HepG2 (cell line): Measurements from ENCODE around the gene KIRREL3. TPM values are rescaled to one million over a fixed set of nuclear protein-coding genes. Genes with fewer than 3 reads are reported as not detected.

ENCODE experiments used
- ATAC-seq: fragments of 200-7000 bp; cut with Tn5 transposase; 3 replicates; pipeline ENCODE4 v1.9.1; 2020; ENCODE audit warnings: mild to moderate bottlenecking, moderate library complexity
- BruUV-seq: library from RNA; stranded (reverse); fragments of 400-500 nt; replicated peaks from 2 replicates; lab custom pipeline; 2021; lab: Mats Ljungman, UMichigan
- CTCF ChIA-PET: fragments of 300-600 bp; formaldehyde crosslinking; extraction: SDS; loops from one replicate; lab custom pipeline; 2021; ENCODE audit warnings: low total read pairs, inconsistent platforms, low intra/inter-chr PET ratio; lab: Yijun Ruan, JAX
- POLR2A ChIA-PET: fragments of 350-600 bp; sonication (Branson Sonifier 250); formaldehyde crosslinking; loops from one replicate; lab custom pipeline; 2020; ENCODE audit warnings: antibody characterized with exemption, inconsistent platforms; lab: Yijun Ruan, JAX
- DNase-seq: peaks from one replicate; pipeline ENCODE4 v3.0.0-alpha.2; 2015; ENCODE audit warnings: low spot score
- FAIRE-seq: peaks from 3 replicates; lab custom pipeline; 2011; peaks lifted over from hg19 to GRCh38; lab: Jason Lieb, UNC
- H2AFZ ChIP-seq: one replicate; pipeline ENCODE4 v1.6.1; 2011; ENCODE audit warnings: low read length, inconsistent platforms
- H3K27ac ChIP-seq: fragments of 300-600 bp; 3 replicates; pipeline ENCODE4 v1.8.0; 2011; ENCODE audit warnings: mixed run types, mild to moderate bottlenecking, mixed read lengths, low read length, inconsistent platforms; ENCODE audit not compliant: insufficient read depth; ENCODE audit errors: extremely low read length
- H3K27me3 ChIP-seq, 2 experiments: fragments of 200-600 bp in 1 of 2; 2 replicates in 1 of 2; 3 replicates in 1 of 2; pipeline versions ENCODE4 v1.6.0 to v1.8.0; 2011; ENCODE audit warnings: low read length in 2 of 2, mild to moderate bottlenecking in 2 of 2, moderate library complexity in 2 of 2, inconsistent platforms in 1 of 2; ENCODE audit not compliant: insufficient read depth in 2 of 2, control insufficient read depth in 1 of 2
- H3K36me3 ChIP-seq, 2 experiments: fragments of 200-600 bp in 1 of 2; replicated peaks in 1 of 2; 2 replicates in 1 of 2; 3 replicates in 1 of 2; pipeline versions ENCODE4 v1.5.1 to v1.8.0; 2011; ENCODE audit warnings: low read length in 2 of 2, inconsistent platforms in 1 of 2; ENCODE audit not compliant: insufficient read depth in 2 of 2, control insufficient read depth in 1 of 2
- H3K4me1 ChIP-seq: 2 replicates; pipeline ENCODE4 v1.5.1; 2012; ENCODE audit warnings: low read length, inconsistent platforms; ENCODE audit not compliant: insufficient read depth
- H3K4me2 ChIP-seq: 2 replicates; pipeline ENCODE4 v1.6.0; 2011; ENCODE audit warnings: low read depth, low read length, inconsistent platforms
- H3K4me3 ChIP-seq, 3 experiments: fragments of 200-600 bp in 1 of 3; sonication (generic), shearing (Covaris generic) in 1 of 3; replicated peaks in 1 of 3; 2 replicates each; pipeline ENCODE4 v1.5.1; 2011 to 2016; ENCODE audit warnings: low read length in 3 of 3, inconsistent platforms in 2 of 3, low read depth in 2 of 3, mild to moderate bottlenecking in 2 of 3, control low read depth in 1 of 3, mixed read lengths in 1 of 3; ENCODE audit not compliant: insufficient read depth in 1 of 3
- H3K79me2 ChIP-seq: one replicate; pipeline ENCODE4 v1.6.1; 2011; ENCODE audit warnings: low read length, inconsistent platforms; ENCODE audit not compliant: insufficient read depth
- H3K9ac ChIP-seq: 2 replicates; pipeline ENCODE4 v1.6.0; 2011; ENCODE audit warnings: mild to moderate bottlenecking, low read depth, low read length, inconsistent platforms; ENCODE audit not compliant: insufficient read depth
- H3K9me3 ChIP-seq: 2 replicates; pipeline ENCODE4 v1.5.1; 2012; ENCODE audit warnings: mild to moderate bottlenecking, low read length
- H4K20me1 ChIP-seq: 2 replicates; pipeline ENCODE4 v1.6.0; 2011; ENCODE audit warnings: inconsistent platforms, mild to moderate bottlenecking, low read length, moderate library complexity; ENCODE audit not compliant: insufficient read depth
- AGO1 ChIP-seq: fragments of 200-400 bp; formaldehyde crosslinking; IDR thresholded peaks from 2 replicates; pipeline ENCODE4 v1.6.1; 2017; ENCODE audit warnings: mild to moderate bottlenecking, low read depth, low read length, moderate library complexity; ENCODE audit not compliant: poor library complexity, severe bottlenecking
- EED ChIP-seq: sonication (generic); formaldehyde crosslinking; IDR thresholded peaks from 2 replicates; pipeline ENCODE4 v1.5.0; 2020; ENCODE audit warnings: mild to moderate bottlenecking, missing genetic modification reagents
- PHF8 ChIP-seq: sonication (generic); formaldehyde crosslinking; IDR thresholded peaks from 2 replicates; pipeline ENCODE4 v1.5.0; 2020; ENCODE audit warnings: missing genetic modification reagents
- RAD51 ChIP-seq: fragments of 450-650 bp; IDR thresholded peaks from 2 replicates; pipeline ENCODE4 v1.6.1; 2016; ENCODE audit warnings: borderline replicate concordance
- ZNF124 ChIP-seq: sonication (generic); formaldehyde crosslinking; IDR thresholded peaks from 2 replicates; pipeline ENCODE4 v1.4.0; 2020; ENCODE audit warnings: missing genetic modification reagents
- ZNF317 ChIP-seq: sonication (generic); formaldehyde crosslinking; IDR thresholded peaks from 2 replicates; pipeline ENCODE4 v1.5.0; 2020; ENCODE audit warnings: mild to moderate bottlenecking, missing genetic modification reagents
- ZNF709 ChIP-seq: sonication (generic); formaldehyde crosslinking; IDR thresholded peaks from 2 replicates; pipeline ENCODE4 v1.5.0; 2020; ENCODE audit warnings: mild to moderate bottlenecking, missing genetic modification reagents
- WGBS: methylation state at CpG from one replicate; pipeline ENCODE4 v1.1.6; 2017; ENCODE audit warnings: low lambda C conversion rate; 5-methylcytosine and 5-hydroxymethylcytosine counted together
- in situ Hi-C: cut with HindIII; loops from 2 replicates; pipeline ENCODE4 v1.10.0; 2017; ENCODE audit warnings: low pct_unique_long_range_greater_than_20kb; ENCODE audit not compliant: extremely low pct_ligation_motif_present
- intact Hi-C: fragments of 100-400 bp; cut with micrococcal nuclease; formaldehyde crosslinking; loops from one replicate; pipeline ENCODE4 v1.10.0; 2022; ENCODE audit not compliant: unreplicated experiment
- polyA plus RNA-seq, 8 experiments: library from polyadenylated mRNA; depleted of rRNA in 3 of 8; stranded (reverse) in 7 of 8; unstranded in 1 of 8; fragments of >200 nt; fragmentation: Illumina TruSeq in 4 of 8; extraction: Trizol in 4 of 8; gene quantifications; 2 replicates each; pipeline versions ENCODE4 v1.2.1 to v1.2.3, GENCODE V29; 2011 to 2016; ENCODE audit warnings: low read depth in 4 of 8, missing spikeins in 1 of 8, mixed read lengths in 1 of 8; ENCODE audit not compliant: insufficient read depth in 1 of 8
- total RNA-seq, 5 experiments: library from RNA; depleted of rRNA; stranded (reverse); fragments of >200 nt; fragmentation: Illumina TruSeq; extraction: Trizol; gene quantifications; 2 replicates each; pipeline ENCODE4 v1.2.3, GENCODE V29; 2016; ENCODE audit warnings: low read depth in 1 of 5
- TF ChIP-seq, protein P1 (sequence below): sonication (generic); formaldehyde crosslinking; IDR thresholded peaks from 2 replicates; pipeline ENCODE4 v1.8.1; 2023; ENCODE audit warnings: missing genetic modification reagents, mild to moderate bottlenecking, borderline replicate concordance
- TF ChIP-seq, protein P2 (sequence below): sonication (generic); formaldehyde crosslinking; IDR thresholded peaks from 2 replicates; pipeline ENCODE4 v1.5.0; 2020; ENCODE audit warnings: mild to moderate bottlenecking, missing genetic modification reagents
- TF ChIP-seq, protein P3 (sequence below): sonication (generic); formaldehyde crosslinking; IDR thresholded peaks from 2 replicates; pipeline ENCODE4 v1.8.0; 2022; ENCODE audit warnings: missing genetic modification reagents, low read depth, mild to moderate bottlenecking, borderline replicate concordance
- TF ChIP-seq, protein P4 (sequence below): sonication (generic); formaldehyde crosslinking; IDR thresholded peaks from 2 replicates; pipeline ENCODE4 v1.8.1; 2022; ENCODE audit warnings: low read depth, mild to moderate bottlenecking, missing genetic modification reagents
- TF ChIP-seq, protein P5 (sequence below): sonication (generic); formaldehyde crosslinking; IDR thresholded peaks from 2 replicates; pipeline ENCODE4 v1.4.0; 2020; ENCODE audit warnings: missing genetic modification reagents
- TF ChIP-seq, protein P6 (sequence below): sonication (generic); formaldehyde crosslinking; IDR thresholded peaks from 2 replicates; pipeline ENCODE4 v1.4.0; 2020; ENCODE audit warnings: missing genetic modification reagents, borderline replicate concordance

KIRREL3 gene
- total and polyA plus RNA-seq, 2 of the 13 experiments (the other 11 are each of a cell fraction or from before 2014, with no cell fraction given) = not detected

DNA sequence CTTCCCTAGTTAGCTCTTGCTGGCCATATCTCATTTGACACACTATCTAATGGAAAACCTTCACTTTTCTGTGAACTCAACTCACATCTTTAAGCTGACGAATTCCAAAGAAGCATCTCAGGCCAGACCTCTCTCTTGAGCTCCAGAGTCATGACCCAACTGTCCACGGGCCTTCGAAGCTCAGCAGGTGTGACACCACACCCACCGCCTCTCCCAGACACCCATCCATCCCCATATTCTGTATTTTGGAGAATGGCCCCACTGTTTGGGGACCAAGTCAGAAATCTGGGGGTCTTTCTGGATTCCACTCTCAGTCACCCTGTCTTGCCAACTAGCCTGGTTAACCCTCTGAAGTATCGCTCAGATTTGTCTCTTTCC is 519.3 kb downstream of the KIRREL3 start:
- no peaks in the 10 kb centered on the region for H3K36me3 ChIP-seq
- no TSS peak for BruUV-seq
- TF ChIP-seq, protein P1, sequence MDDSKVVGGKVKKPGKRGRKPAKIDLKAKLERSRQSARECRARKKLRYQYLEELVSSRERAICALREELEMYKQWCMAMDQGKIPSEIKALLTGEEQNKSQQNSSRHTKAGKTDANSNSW (CRISPR knock-in tag) = no peak
- TF ChIP-seq ZNF124 = no peak
- no peak for TF ChIP-seq PHF8 (CRISPR knock-in tag)
- no peak for TF ChIP-seq ZNF317
- no peak for TF ChIP-seq AGO1
- TF ChIP-seq, protein P2, sequence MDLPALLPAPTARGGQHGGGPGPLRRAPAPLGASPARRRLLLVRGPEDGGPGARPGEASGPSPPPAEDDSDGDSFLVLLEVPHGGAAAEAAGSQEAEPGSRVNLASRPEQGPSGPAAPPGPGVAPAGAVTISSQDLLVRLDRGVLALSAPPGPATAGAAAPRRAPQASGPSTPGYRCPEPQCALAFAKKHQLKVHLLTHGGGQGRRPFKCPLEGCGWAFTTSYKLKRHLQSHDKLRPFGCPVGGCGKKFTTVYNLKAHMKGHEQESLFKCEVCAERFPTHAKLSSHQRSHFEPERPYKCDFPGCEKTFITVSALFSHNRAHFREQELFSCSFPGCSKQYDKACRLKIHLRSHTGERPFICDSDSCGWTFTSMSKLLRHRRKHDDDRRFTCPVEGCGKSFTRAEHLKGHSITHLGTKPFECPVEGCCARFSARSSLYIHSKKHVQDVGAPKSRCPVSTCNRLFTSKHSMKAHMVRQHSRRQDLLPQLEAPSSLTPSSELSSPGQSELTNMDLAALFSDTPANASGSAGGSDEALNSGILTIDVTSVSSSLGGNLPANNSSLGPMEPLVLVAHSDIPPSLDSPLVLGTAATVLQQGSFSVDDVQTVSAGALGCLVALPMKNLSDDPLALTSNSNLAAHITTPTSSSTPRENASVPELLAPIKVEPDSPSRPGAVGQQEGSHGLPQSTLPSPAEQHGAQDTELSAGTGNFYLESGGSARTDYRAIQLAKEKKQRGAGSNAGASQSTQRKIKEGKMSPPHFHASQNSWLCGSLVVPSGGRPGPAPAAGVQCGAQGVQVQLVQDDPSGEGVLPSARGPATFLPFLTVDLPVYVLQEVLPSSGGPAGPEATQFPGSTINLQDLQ (CRISPR knock-in tag) = no peak
- TF ChIP-seq, protein P3, sequence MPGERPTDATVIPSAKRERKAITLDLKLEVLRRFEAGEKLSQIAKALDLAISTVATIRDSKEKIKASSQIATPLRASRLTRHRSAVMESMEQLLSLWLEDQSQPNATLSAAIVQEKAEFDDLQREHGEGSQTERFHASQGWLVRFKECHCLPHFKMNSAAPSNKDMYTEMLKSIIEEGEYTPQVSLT (CRISPR knock-in tag) = no peak
- no peak for TF ChIP-seq ZNF709 (CRISPR knock-in tag)
- TF ChIP-seq EED (CRISPR knock-in tag) = no peak
- no peak for TF ChIP-seq RAD51
- TF ChIP-seq, protein P4, sequence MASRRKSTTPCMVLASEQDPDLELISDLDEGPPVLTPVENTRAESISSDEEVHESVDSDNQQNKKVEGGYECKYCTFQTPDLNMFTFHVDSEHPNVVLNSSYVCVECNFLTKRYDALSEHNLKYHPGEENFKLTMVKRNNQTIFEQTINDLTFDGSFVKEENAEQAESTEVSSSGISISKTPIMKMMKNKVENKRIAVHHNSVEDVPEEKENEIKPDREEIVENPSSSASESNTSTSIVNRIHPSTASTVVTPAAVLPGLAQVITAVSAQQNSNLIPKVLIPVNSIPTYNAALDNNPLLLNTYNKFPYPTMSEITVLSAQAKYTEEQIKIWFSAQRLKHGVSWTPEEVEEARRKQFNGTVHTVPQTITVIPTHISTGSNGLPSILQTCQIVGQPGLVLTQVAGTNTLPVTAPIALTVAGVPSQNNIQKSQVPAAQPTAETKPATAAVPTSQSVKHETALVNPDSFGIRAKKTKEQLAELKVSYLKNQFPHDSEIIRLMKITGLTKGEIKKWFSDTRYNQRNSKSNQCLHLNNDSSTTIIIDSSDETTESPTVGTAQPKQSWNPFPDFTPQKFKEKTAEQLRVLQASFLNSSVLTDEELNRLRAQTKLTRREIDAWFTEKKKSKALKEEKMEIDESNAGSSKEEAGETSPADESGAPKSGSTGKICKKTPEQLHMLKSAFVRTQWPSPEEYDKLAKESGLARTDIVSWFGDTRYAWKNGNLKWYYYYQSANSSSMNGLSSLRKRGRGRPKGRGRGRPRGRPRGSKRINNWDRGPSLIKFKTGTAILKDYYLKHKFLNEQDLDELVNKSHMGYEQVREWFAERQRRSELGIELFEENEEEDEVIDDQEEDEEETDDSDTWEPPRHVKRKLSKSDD (CRISPR knock-in tag) = no peak
- TF ChIP-seq, protein P5, sequence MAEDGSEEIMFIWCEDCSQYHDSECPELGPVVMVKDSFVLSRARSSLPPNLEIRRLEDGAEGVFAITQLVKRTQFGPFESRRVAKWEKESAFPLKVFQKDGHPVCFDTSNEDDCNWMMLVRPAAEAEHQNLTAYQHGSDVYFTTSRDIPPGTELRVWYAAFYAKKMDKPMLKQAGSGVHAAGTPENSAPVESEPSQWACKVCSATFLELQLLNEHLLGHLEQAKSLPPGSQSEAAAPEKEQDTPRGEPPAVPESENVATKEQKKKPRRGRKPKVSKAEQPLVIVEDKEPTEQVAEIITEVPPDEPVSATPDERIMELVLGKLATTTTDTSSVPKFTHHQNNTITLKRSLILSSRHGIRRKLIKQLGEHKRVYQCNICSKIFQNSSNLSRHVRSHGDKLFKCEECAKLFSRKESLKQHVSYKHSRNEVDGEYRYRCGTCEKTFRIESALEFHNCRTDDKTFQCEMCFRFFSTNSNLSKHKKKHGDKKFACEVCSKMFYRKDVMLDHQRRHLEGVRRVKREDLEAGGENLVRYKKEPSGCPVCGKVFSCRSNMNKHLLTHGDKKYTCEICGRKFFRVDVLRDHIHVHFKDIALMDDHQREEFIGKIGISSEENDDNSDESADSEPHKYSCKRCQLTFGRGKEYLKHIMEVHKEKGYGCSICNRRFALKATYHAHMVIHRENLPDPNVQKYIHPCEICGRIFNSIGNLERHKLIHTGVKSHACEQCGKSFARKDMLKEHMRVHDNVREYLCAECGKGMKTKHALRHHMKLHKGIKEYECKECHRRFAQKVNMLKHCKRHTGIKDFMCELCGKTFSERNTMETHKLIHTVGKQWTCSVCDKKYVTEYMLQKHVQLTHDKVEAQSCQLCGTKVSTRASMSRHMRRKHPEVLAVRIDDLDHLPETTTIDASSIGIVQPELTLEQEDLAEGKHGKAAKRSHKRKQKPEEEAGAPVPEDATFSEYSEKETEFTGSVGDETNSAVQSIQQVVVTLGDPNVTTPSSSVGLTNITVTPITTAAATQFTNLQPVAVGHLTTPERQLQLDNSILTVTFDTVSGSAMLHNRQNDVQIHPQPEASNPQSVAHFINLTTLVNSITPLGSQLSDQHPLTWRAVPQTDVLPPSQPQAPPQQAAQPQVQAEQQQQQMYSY (CRISPR knock-in tag) = no peak
- TF ChIP-seq, protein P6, sequence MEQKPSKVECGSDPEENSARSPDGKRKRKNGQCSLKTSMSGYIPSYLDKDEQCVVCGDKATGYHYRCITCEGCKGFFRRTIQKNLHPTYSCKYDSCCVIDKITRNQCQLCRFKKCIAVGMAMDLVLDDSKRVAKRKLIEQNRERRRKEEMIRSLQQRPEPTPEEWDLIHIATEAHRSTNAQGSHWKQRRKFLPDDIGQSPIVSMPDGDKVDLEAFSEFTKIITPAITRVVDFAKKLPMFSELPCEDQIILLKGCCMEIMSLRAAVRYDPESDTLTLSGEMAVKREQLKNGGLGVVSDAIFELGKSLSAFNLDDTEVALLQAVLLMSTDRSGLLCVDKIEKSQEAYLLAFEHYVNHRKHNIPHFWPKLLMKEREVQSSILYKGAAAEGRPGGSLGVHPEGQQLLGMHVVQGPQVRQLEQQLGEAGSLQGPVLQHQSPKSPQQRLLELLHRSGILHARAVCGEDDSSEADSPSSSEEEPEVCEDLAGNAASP (CRISPR knock-in tag) = no peak

More for the DNA sequence above, 519.3 kb downstream of the KIRREL3 start:
- H4K20me1 ChIP-seq = no peaks in the 10 kb centered on the region
- ATAC-seq (no peak), DNase-seq (no peak), FAIRE-seq (no peak)
- no peak overlapping the region for H2AFZ ChIP-seq
- in situ Hi-C loops = no loop called here
- H3K9me3 ChIP-seq = no peaks in the 10 kb centered on the region
- ChIA-PET POLR2A (interaction anchor here (0.9 to 1.4 kb wide), 4 partner anchors 40 to 888 kb away, joined by 3 to 4 read pairs (median 3); partner anchors contain the start of genes DCPS and STT3A), CTCF (interaction anchor here (1.5 to 2.6 kb wide), 2 partner anchors 40 to 171 kb away, joined by 13 to 19 read pairs; no protein-coding TSS in a partner anchor)
- H3K27me3 ChIP-seq = peaks cover 8 to 41% of the 10 kb centered on the region in 2 experiments; a peak in 4 of 5 replicates
- H3K79me2 ChIP-seq = no peaks in the 10 kb centered on the region
- no peak overlapping the region for H3K4me3 ChIP-seq
- 21% methylated on average over 5 of the region's 5 CpGs for WGBS
- no peak overlapping the region for H3K27ac ChIP-seq
- H3K4me2 ChIP-seq = no peak overlapping the region
- H3K4me1 ChIP-seq = peaks cover 6% of the 10 kb centered on the region
- intact Hi-C loops = no loop called here
- no peak overlapping the region for H3K9ac ChIP-seq
